Memory B cell (primary cell): Measurements from ENCODE around the gene ZNF613.
"Not testable (repeated sequence)": the region's sequence is repeated elsewhere in the genome, so short reads cannot be mapped to it uniquely, and the experiment has no call there.

ENCODE experiments used
- ATAC-seq: fragments of 150-1000 bp; cut with Tn5 transposase; 2 replicates; pipeline ENCODE4 v1.10.0; 2021; ENCODE audit warnings: low read depth, mild to moderate bottlenecking, moderate library complexity
- DNase-seq, 2 donors: peaks; one replicate each; pipeline ENCODE4 v3.0.0; 2022; ENCODE audit warnings: low spot score in 2 of 2
- H3K27ac Mint-ChIP-seq: one replicate; pipeline ENCODE4 v1.8.0; 2022; ENCODE audit warnings: mild to moderate bottlenecking, moderate library complexity, mixed read lengths
- H3K27me3 Mint-ChIP-seq: one replicate; pipeline ENCODE4 v1.8.0; 2022; ENCODE audit warnings: mixed read lengths
- H3K36me3 Mint-ChIP-seq: one replicate; pipeline ENCODE4 v1.8.0; 2022; ENCODE audit warnings: mild to moderate bottlenecking, mixed read lengths
- H3K4me1 Mint-ChIP-seq: one replicate; pipeline ENCODE4 v1.8.0; 2022; ENCODE audit warnings: mixed read lengths
- H3K4me3 Mint-ChIP-seq: one replicate; pipeline ENCODE4 v1.8.0; 2022; ENCODE audit warnings: mild to moderate bottlenecking, moderate library complexity, mixed read lengths
- H3K9me3 Mint-ChIP-seq: one replicate; pipeline ENCODE4 v1.8.0; 2022; ENCODE audit warnings: mixed read lengths

Gene ZNF613

GRCh38 chr19:51965583-51965982 lies 38.3 kb downstream of the ZNF613 start:
- Mint-ChIP-seq H3K4me1 (no peaks in the 10 kb centered on the region), H3K36me3 (peaks cover 62% of the 10 kb centered on the region), H3K27ac (no peak overlapping the region), H3K4me3 (no peak overlapping the region), H3K27me3 (no peaks in the 10 kb centered on the region), H3K9me3 (peaks cover 29% of the 10 kb centered on the region)
- no peak for DNase-seq
- ATAC-seq, result no peak

GRCh38 chr19:51970718-51971117 lies 43.4 kb downstream of the ZNF613 start:
- Mint-ChIP-seq H3K36me3 (peaks cover 72% of the 10 kb centered on the region), H3K4me3 (no peak overlapping the region), H3K27ac (no peak overlapping the region), H3K9me3 (peaks cover 15% of the 10 kb centered on the region), H3K4me1 (no peaks in the 10 kb centered on the region), H3K27me3 (no peaks in the 10 kb centered on the region)
- no peak for ATAC-seq
- no peak for DNase-seq

GRCh38 chr19:51971624-51972023 lies 44.4 kb downstream of the ZNF613 start:
- H3K4me3 Mint-ChIP-seq, result no peak overlapping the region
- peaks cover 71% of the 10 kb centered on the region for H3K36me3 Mint-ChIP-seq

GRCh38 chr19:51975787-51976186 lies 48.5 kb downstream of the ZNF613 start:
- H3K4me3 Mint-ChIP-seq, H3K27me3 Mint-ChIP-seq, DNase-seq, H3K4me1 Mint-ChIP-seq, H3K27ac Mint-ChIP-seq, ATAC-seq: not testable (repeated sequence)
- H3K36me3 Mint-ChIP-seq, result peaks cover 75% of the 10 kb centered on the region
- H3K9me3 Mint-ChIP-seq, result peaks cover 16% of the 10 kb centered on the region

More at GRCh38 chr19:51971624-51972023, 44.4 kb downstream of the ZNF613 start:
- DNase-seq (peak in 1 of 2 donors; percentile 6), ATAC-seq (no peak)
- H3K27ac Mint-ChIP-seq, result no peak overlapping the region
- H3K27me3 Mint-ChIP-seq, result no peaks in the 10 kb centered on the region
- H3K4me1 Mint-ChIP-seq, result no peaks in the 10 kb centered on the region
- H3K9me3 Mint-ChIP-seq, result peaks cover 19% of the 10 kb centered on the region

- H3K27me3 Mint-ChIP-seq, result no peaks in the 10 kb centered on the region
- no peak overlapping the region for H3K27ac Mint-ChIP-seq
- ATAC-seq, result no peak
- H3K9me3 Mint-ChIP-seq, result peaks cover 12% of the 10 kb centered on the region
- no peak overlapping the region for H3K4me3 Mint-ChIP-seq
- peaks cover 74% of the 10 kb centered on the region for H3K36me3 Mint-ChIP-seq
- peaks cover 4% of the 10 kb centered on the region for H3K4me1 Mint-ChIP-seq
- no peak for DNase-seq
Measured at GRCh38 chr19:51976852-51977251, 49.6 kb downstream of the ZNF613 start.

GRCh38 chr19:51977346-51977745 lies 50.1 kb downstream of the ZNF613 start:
- peaks cover 11% of the 10 kb centered on the region for H3K9me3 Mint-ChIP-seq
- peaks cover 69% of the 10 kb centered on the region for H3K36me3 Mint-ChIP-seq
- no peak overlapping the region for H3K4me3 Mint-ChIP-seq
- DNase-seq (no peak), ATAC-seq (no peak)
- no peak overlapping the region for H3K27ac Mint-ChIP-seq
- H3K4me1 Mint-ChIP-seq, result peaks cover 4% of the 10 kb centered on the region
- H3K27me3 Mint-ChIP-seq, result no peaks in the 10 kb centered on the region

GRCh38 chr19:51978882-51979281 lies 51.6 kb downstream of the ZNF613 start:
- Mint-ChIP-seq H3K36me3 (peaks cover 73% of the 10 kb centered on the region), H3K4me3 (no peak overlapping the region), H3K4me1 (peaks cover 7% of the 10 kb centered on the region), H3K9me3 (peaks cover 17% of the 10 kb centered on the region), H3K27ac (no peak overlapping the region), H3K27me3 (no peaks in the 10 kb centered on the region)
- DNase-seq (no peak), ATAC-seq (no peak)

GRCh38 chr19:51980116-51980736 lies 53.0 kb downstream of the ZNF613 start:
- ATAC-seq (no peak), DNase-seq (no peak)
- Mint-ChIP-seq H3K9me3 (peaks cover 17% of the 10 kb centered on the region), H3K4me1 (peaks cover 7% of the 10 kb centered on the region), H3K27me3 (no peaks in the 10 kb centered on the region), H3K27ac (no peak overlapping the region), H3K4me3 (no peak overlapping the region), H3K36me3 (peaks cover 64% of the 10 kb centered on the region)

- H3K27me3 Mint-ChIP-seq, result not testable (repeated sequence)
- H3K9me3 Mint-ChIP-seq, result peaks cover 17% of the 10 kb centered on the region
Measured at GRCh38 chr19:51980926-51981325, 53.7 kb downstream of the ZNF613 start.

GRCh38 chr19:51983361-51983760 lies 56.1 kb downstream of the ZNF613 start:
- no peak overlapping the region for H3K4me3 Mint-ChIP-seq
- peaks cover 53% of the 10 kb centered on the region for H3K36me3 Mint-ChIP-seq
- ATAC-seq, result no peak
- H3K4me1 Mint-ChIP-seq, result peaks cover 7% of the 10 kb centered on the region
- DNase-seq, result no peak
- H3K9me3 Mint-ChIP-seq, result peaks cover 17% of the 10 kb centered on the region
- no peaks in the 10 kb centered on the region for H3K27me3 Mint-ChIP-seq
- H3K27ac Mint-ChIP-seq, result no peak overlapping the region

More at GRCh38 chr19:51980926-51981325, 53.7 kb downstream of the ZNF613 start:
- not testable (repeated sequence) for ATAC-seq, H3K27ac Mint-ChIP-seq, DNase-seq, H3K4me1 Mint-ChIP-seq, H3K4me3 Mint-ChIP-seq
- peaks cover 62% of the 10 kb centered on the region for H3K36me3 Mint-ChIP-seq

GRCh38 chr19:51986309-51987291 lies 59.3 kb downstream of the ZNF613 start, which contains the start of gene ZNF350:
Gene ZNF350 (minus strand): TSS chr19:51986840. CDS start chr19:51974360, 12,480 bp downstream.
- Mint-ChIP-seq H3K36me3 (peaks cover 34% of the 10 kb centered on the region), H3K9me3 (peaks cover 19% of the 10 kb centered on the region), H3K27me3 (no peaks in the 10 kb centered on the region), H3K4me3 (peak within 1 kb of the TSS; percentile 93), H3K27ac (peak within 1 kb of the TSS; percentile 94), H3K4me1 (peaks cover 4% of the 10 kb centered on the region)
- ATAC-seq, result peak; percentile 97
- peak; percentile 80 to 84 for DNase-seq

- Mint-ChIP-seq H3K27me3 (no peaks in the 10 kb centered on the region), H3K4me3 (no peak overlapping the region), H3K27ac (no peak overlapping the region), H3K36me3 (peaks cover 49% of the 10 kb centered on the region), H3K4me1 (no peaks in the 10 kb centered on the region), H3K9me3 (peaks cover 26% of the 10 kb centered on the region)
- ATAC-seq, result no peak
- DNase-seq, result no peak
Measured at GRCh38 chr19:51993422-51993821, 66.2 kb downstream of the ZNF613 start.

GRCh38 chr19:51994048-51994644 lies 66.9 kb downstream of the ZNF613 start:
- DNase-seq, result no peak
- H3K27ac Mint-ChIP-seq, result no peak overlapping the region
- peaks cover 21% of the 10 kb centered on the region for H3K9me3 Mint-ChIP-seq
- no peak for ATAC-seq
- H3K4me3 Mint-ChIP-seq, result no peak overlapping the region
- H3K4me1 Mint-ChIP-seq, result no peaks in the 10 kb centered on the region
- no peaks in the 10 kb centered on the region for H3K27me3 Mint-ChIP-seq
- H3K36me3 Mint-ChIP-seq, result peaks cover 50% of the 10 kb centered on the region
